Fibroblast of lung (primary cell): ENCODE data around the gene CREBL2.
"Not testable (repeated sequence)": the region's sequence is repeated elsewhere in the genome, so short reads cannot be mapped to it uniquely, and the experiment has no call there.

Experiments
- EZH2 ChIP-seq: IDR thresholded peaks from 2 replicates; pipeline ENCODE4 v1.5.1; 2012; ENCODE audit warnings: low read length, control low read depth, mild to moderate bottlenecking; ENCODE audit errors: missing control alignments
- TF ChIP-seq, protein P1 (sequence below), 2 donors: IDR thresholded peaks in 1 of 2; conservative IDR thresholded peaks in 1 of 2; 1 replicate in 1 of 2; 2 replicates in 1 of 2; pipeline ENCODE4 v1.5.1; 2011 to 2012; ENCODE audit warnings: low read length in 2 of 2, control low read depth in 1 of 2, inconsistent platforms in 1 of 2, low read depth in 1 of 2, mild to moderate bottlenecking in 1 of 2

GRCh38 chr12:12580716-12581115, 31.0 kb upstream of the CREBL2 start:
- TF ChIP-seq, protein P1, sequence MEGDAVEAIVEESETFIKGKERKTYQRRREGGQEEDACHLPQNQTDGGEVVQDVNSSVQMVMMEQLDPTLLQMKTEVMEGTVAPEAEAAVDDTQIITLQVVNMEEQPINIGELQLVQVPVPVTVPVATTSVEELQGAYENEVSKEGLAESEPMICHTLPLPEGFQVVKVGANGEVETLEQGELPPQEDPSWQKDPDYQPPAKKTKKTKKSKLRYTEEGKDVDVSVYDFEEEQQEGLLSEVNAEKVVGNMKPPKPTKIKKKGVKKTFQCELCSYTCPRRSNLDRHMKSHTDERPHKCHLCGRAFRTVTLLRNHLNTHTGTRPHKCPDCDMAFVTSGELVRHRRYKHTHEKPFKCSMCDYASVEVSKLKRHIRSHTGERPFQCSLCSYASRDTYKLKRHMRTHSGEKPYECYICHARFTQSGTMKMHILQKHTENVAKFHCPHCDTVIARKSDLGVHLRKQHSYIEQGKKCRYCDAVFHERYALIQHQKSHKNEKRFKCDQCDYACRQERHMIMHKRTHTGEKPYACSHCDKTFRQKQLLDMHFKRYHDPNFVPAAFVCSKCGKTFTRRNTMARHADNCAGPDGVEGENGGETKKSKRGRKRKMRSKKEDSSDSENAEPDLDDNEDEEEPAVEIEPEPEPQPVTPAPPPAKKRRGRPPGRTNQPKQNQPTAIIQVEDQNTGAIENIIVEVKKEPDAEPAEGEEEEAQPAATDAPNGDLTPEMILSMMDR (conservative IDR thresholded peaks at IDR 0.05 in 1 of 2, IDR thresholded peaks at IDR 0.05 in 1 of 2; ENCODE audit: low read depth in 1 of 2, low read length in 2 of 2) = not testable (repeated sequence)
- not testable (repeated sequence) for TF ChIP-seq EZH2
